NCI-H748 (cell line): Measurements from ENCODE around the gene PIK3R1.

Experiments
- DNase-seq: peaks from one replicate; lab custom pipeline; 2025; ENCODE audit not compliant: unreplicated experiment; lab: John Stamatoyannopoulos, UW

PIK3R1 gene

GRCh38 chr5:68347536-68347935, 132.0 kb downstream of the PIK3R1 start:
- no peak for DNase-seq

- DNase-seq, result no peak
These were observed 133.1 kb downstream of the PIK3R1 start for GRCh38 chr5:68348447-68349222.

- DNase-seq, result no peak
These were observed 134.6 kb downstream of the PIK3R1 start for GRCh38 chr5:68350176-68350575.
